Activated CD4-positive, alpha-beta T cell treated with anti-CD3 and anti-CD28 coated beads, Interleukin-2, amount 50 U/mL, for 16 hours (primary cell): ENCODE data around the gene PHKG2.

ENCODE experiments used
- DNase-seq: peaks from one replicate; pipeline ENCODE4 v3.0.0-alpha.2; 2020

Gene PHKG2

DNA sequence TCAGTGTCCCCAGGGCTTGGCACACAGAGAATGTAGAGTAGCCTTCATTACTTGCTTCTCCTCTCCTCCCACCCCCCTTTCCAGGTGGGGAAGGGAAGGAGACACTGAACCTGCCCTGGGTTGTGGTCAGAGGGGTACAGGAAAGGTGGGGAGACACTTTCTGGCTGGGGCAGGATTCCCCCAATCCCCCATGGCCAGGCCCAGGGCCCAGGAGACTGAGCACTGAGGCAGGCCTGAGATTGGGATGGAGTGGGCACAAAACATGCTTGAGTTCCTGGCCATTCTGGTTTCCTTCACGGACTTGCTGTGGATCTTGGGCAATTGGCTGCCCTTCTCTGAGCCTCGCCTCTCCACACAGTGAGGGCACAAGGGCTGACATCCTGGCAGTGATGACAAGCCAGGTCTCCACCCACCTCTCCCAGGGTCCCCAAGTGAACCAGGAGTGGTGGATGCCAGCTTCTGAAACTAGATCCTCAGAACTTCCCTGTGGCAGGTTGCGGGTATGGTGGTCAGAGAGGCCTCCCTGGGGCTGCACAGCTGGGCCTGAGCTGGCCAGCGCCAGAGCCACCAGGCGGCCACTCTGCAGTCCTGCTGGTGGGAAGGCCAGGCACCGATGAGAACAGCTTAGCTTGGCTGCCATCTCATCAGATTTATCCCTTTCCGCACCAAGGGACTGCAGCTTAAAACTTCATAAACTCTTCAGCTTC, 29.5 kb downstream of the PHKG2 start:
- no peak for DNase-seq

DNA sequence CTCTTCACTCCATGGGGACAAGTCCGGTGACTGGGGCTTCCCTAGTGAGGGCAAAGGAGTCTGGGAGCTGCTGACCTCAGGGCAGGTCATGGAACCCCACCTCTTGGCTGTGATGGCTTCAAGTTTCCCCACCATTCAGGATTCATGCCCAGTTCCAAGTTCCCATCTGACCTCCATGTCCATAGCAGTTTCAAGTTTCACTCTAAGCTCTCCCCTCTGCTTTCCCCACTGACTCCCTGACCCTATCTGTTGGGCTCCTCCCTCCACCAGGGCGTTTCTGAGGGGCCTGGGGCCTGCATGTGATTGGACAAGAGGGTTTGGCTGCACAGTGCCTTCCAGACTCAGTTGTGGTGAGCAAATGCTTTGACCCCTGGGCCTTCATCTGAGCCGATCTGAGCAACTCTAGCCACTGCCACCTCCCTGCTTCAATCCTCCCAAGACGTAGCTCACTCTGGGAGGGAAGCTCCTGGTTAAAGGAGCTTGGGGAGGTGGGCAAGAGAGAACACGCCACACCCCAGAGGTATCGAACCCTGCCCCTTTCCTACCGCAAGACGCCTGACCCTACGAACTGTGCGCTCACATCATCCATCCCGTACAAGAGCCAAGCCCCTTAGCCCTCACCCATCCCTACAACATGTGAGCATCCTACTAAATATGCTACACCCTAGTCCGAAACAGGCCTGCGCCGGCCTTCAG, 30.5 kb downstream of the PHKG2 start:
- no peak for DNase-seq

DNA sequence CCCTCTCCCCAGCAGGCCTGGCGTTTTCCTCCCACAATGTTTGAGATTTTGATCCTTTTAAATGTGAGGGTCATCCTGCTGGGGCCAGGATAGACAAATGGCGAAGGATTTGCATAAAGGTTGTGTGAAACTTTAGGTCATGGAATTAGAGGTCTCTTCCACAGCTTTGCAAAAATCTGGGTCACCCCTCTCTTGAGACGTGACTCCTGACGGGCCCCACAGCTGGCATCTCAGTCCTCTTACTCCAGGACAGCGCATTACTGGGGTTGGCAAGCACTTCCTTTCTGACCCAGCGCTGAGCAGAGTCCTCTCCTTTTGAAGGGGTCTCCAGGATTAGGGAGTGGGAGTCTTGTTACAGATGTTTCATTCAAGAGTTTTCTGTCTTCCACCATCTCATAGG, 31.4 kb downstream of the PHKG2 start:
- no peak for DNase-seq

DNA sequence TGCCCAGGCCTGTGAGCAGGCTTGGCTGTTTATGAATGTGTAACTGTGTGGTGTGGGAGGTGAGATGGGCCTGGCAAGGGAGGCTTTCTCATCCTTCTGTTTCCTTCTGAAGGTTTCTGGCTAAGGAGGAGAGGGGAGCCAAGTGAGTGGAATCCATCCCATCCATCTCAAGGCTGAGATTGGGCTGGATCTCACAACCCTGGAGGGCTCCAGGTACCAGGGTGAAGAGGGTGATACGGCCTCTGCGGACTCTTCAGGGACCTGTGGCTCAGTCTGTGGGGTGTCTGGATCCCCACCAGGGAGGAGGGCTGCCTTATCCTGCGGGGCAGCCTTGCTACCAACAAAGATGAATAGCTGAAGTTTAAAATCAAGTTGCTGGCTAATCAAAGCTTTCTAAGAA, 31.8 kb downstream of the PHKG2 start:
- no peak for DNase-seq

DNA sequence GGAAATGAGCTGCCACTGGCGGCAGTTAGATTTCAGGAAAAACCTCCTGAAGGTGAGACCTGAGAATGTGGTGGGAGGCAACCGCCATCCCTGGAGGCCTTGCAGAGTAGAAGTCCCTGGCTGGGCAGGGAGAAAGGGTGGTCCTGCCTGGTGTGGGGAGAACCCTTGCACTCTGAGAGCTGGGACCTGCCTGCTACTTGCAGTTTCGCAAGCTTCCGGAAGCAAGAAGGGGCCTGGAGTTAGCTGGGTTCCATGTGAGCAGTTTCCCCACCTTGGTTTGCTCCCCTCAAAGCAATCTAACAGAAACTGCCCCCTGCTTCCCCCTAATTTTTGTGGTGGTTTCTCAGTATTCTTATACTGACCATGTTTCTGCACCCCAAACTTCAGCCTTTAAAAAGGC, 32.3 kb downstream of the PHKG2 start:
- no peak for DNase-seq

DNA sequence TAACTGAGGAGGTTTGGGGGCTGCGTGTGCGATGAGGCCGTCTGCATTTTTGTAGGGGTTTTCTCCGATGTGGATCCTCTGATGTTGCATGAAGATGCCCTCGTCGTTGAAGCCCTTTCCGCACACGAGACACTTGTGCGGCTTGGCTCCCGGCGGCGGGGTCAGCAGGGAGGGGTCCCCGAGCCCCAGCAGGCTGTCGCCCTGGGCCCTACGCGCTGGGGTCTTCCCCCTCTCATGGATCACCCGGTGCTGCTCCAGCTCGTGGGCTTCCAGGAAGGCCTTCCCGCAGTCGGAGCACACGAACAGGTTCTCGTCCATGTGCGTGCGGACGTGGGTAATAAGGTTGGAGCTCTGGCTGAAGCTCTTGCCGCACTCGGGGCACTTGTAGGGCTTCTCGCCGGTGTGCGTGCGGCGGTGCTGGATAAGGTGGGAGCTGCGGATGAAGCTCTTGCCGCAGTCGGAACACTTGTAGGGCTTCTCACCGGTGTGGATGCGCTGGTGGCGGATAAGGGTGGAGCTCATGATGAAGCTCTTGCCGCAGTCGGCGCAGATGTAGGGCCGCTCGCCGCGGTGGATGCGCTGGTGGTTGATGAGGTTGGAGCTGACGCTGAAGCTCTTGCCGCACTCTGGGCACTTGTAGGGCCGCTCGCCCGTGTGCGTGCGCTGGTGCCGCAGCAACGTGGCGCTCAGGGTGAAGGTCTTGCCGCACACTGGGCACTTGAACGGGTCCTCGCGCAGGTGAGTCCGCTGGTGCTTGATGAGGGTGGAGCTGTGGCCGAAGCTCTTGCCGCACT, 34.5 kb downstream of the PHKG2 start:
- DNase-seq, result no peak

DNA sequence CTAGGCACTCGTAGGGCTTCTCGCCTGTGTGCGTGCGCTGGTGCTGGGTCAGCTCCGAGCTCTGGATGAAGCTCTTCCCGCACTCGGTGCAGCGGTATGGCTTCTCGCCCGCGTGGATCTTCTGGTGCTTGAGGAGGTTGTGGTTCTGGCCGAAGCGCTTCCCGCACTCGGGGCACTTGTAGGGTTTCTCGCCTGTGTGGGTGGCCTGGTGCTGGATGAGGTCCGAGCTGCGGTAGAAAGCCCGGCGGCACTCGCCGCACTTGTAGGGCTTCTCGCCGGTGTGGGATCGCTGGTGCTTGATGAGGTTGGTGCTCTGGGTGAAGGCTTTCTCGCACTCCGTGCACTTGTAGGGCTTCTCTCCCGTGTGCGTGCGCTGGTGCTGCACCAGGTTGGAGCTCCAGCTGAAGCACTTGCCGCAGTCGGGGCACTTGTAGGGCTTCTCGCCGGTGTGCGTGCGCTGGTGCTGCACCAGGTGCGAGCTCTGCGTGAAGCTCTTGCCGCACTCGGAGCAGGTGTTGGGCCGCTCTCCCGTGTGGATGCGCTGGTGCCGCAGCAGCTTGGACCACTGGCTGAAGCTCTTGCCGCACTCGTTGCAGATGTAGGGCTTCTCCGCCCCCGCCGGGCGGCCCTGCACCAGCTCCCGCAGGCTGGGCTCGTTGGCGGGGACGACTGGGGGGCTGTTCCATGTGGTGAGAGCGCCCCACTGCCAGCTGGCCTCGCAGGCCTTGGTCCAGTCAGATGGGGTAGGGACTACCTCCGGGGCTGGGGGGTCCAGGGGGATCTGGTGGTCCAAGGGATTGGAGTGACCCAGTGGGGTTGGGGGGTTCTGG, 35.3 kb downstream of the PHKG2 start:
- DNase-seq, result no peak

DNA sequence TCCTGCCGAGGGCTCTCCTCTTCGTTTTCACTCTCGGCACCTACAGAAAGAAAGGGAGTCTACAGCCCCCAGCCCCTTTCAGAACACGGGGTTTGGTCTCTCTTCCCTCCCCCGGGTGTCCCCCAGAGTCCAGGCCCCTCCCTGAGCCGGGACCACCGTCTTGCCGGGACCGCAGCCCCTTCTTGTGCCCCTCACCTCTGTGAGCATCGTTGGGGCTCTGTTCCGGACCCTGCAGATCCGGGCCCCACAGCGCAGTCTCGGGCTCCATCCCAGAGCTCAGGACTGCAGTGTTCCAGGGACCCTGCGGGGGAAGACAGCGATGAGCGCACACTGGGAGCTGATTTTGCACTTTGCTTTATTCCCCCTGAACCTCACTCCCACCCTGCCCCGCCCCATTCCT, 36.0 kb downstream of the PHKG2 start:
- DNase-seq, result no peak

DNA sequence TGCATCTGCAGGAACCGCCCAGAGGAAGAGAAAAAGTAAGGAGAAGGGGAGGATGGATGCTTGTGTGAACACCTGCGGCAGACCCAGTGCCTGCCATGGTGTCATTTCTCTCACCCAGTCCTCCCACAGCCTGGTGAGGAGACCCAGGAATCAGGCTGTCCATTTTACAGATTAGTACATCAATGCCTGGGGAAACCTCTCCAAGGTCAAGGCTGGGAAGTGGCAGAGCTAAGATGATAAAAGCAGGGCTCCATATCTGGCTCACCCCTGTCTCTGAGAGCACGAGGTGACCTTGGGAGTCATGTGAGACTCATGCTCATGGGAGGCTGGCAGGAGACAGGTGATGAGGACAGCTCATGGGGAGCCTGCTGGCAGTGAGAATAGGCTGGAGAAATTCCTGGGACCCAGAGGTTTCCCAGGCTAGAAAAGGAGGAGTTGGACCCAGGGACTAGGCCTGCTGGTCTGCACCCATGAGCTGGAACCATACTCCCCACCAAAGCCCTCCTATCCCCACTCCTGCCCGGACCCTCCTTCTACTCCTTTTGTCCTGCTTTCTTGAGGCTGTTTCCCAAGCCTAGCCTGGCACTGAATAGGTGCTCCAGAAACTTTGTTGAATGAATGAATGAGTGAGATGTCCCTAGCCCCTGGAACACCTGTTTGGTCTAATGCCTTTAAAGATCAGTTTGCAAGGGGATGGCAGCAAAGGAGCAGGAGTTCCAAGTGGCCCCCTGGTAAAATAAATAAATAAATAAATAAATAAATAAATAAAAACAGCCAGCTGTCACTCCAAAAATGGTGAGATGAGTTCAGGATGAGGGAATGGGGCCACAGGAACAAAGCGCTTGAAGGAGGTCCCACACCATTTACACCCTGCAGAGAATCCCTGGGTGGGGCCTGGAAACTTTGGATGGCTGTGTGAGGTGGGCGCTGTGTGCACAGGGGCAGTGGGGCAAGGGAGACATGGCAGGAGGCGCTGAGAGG, 37.2 kb downstream of the PHKG2 start:
- DNase-seq, result no peak

DNA sequence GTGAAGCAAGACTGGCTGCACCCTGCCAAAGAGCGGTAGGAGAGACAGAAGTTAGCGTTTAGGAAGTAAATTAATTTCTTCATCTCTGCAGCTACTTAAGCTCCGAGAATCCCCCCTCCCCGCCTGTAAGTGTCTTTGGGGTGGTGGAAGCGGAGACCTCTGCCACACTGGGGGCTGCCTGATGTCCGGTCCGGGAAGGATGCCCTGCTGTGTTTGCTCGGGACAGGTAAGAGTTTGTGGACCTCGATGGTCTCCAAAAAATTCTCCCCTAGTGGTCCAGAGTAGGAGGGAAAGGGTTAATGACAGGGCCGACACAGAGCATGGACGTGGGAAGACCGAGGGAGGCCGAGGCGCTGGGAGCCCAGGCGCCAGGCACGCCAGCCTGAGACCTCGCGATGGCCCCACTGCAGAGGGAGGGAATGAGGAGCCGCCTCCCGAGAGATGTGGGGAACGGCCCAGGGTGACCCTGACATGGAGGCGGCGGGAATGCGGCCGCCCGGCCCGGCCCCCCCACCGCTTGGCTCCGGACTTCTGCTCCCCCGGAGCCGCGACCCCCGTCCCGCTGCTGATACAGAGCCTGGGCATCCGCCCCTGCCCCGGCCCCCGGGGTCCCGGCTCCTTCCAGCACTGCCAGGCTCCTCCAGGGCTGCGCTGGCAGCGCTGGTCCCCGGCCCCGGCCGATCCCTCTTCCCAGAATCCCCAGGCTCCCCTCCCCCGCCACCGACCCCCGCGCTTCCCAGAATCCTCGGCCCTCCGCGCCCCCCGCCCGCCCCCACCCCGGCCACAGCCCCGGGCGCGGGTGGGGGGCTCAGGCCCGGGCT, 38.1 kb downstream of the PHKG2 start:
- DNase-seq, result no peak

DNA sequence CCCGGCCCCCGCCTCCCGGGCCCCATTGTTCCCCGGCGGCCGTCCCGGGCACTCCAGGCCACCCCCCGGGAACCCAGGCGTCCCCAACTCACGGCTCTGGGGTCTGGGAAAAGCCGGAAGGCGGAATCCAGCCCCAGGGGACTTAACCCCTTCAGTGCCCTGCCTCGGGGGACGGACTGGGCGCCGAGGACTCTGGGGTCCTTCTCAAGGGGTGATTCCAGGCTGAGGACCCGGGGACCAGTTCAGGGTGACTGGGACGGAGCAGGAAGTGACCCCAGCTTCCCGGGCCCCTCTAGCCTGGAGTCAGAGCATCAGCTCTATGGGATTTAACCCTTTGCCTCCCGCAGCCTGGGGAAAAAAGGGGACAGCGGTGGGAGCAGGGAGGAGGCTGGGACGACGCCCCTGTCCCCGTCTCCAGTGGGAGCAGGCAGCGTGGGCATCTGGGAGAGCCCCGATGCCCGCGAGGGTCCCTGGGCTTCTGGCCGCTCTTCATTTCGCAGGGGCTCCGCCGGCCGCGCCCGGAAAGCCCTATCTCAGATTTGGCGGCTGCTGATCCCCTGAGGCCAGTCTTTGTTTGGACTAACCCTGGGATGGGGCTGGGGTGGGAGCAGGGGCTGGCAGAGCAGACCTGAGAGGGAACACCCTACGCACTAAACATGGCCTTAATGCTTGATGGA, 38.8 kb downstream of the PHKG2 start, which contains the start of gene ZNF629:
TSS of gene ZNF629 (minus strand) at position 270 of the 677 bp plus-strand sequence. CDS start 2,723 bp downstream, outside the sequence.
- no peak for DNase-seq

DNA sequence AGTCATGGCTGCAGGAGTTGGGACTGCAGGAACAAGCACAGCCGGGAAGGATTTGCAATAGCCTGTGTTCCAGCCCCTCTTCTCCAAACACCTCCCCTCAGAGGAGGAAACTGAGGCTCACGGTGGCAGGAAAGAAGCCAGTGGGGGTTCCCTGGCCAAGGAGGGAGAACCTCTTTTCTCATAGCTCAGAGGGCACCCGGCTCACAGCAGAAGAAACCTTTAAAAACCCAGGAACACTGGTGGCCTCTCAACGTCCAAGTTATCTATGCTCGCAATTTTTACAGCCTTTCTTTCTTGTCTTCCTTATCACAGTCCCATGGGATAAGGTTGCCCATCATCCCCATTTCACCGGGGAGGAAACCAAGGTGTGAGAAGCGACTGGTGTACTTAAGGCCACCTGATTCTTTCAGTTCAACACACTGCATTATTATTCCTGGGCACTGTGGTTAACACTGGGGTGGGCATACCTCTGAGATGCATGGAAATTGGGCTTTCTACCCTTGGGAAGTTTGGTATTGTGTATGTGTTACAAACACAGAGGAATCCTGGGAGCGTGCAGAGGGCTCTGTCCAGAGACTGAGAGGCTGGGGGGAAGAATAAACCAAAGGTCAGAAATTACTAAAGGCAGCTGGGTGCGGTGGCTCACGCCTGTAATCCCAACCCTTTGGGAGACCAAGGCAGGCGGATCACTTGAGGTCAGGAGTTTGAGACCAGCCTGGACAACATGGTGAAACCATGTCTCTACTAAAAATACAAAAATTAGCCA, 39.6 kb downstream of the PHKG2 start:
- DNase-seq, result no peak

DNA sequence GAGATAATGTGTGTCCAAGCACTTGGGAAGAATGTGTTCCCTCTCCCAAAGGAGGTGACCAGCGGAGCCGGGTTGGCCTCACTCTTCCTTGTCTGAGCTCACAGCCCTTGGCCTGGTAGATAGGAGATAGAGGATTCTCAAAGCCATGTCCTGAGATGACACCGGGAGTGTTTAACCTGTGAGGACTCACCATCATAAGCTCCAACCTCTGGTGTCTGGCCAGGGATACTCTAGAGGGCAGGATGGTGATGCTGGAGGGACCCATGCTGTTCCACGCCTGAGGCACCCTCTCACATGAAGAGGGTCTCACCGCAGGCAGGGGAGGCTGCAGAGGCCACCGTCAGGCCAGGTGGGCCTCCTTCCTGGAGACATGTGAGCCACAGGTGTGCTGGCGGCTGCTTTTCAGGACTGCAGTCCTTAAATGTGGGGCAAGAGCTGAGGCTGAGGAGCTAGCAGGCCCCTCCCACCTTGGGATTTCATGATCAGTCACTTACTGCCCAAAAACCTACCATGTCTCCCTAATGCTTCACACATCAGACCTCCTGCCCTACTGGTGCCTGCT, 45.4 kb downstream of the PHKG2 start:
- DNase-seq, result no peak

DNA sequence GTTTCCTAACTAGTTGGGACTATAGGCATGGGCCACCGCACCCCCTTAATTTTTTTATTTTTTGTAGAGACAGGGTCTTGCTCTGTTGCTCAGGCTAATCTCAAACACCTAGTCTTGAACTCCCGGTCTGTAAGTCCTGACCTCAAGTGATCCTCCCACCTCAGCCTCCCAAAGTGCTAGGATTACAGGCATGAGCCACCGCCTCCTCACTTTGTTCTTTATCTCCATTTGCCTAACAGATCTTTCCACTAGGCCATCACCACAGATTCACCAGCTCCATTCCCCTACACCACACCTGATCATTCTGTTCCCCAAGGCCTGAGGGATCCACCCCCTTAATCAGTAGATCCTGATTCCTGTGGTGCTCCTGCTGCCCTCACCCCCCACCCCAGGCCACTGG, 46.4 kb downstream of the PHKG2 start:
- no peak for DNase-seq

DNA sequence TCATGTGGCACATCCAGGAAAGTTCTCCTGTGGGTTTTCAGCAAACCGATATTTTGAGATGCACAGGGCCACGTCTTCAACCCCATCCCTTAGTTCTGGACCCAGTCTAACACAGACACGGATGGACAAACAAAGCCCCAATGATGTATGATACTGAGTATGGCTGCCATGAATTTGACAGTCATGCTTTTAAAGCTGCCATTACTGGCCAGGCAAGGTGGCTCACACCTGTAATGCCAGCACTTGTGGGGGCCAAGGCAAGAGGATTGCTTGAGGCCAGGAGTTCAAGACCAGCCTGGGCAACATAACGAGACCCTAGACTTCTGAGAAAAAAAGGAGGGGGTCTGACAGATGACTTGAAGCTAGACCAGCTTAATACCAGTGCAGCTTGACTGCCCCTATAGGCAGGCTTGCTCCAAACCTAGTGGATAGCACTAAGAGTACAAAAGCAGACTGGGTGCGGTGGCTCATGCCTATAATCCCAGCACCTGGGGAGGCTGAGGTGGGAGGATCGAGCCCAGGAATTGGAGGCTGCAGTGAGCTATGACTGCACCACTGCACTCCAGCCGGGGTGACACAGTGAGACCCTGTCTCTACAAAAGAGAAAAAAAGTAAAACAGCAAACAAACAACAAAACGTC, 49.6 kb downstream of the PHKG2 start:
- no peak for DNase-seq
